NOMO-1 treated with DMSO at 0.1 percent for 48 hours (cell line): ENCODE results near the gene TBX19.

Experiments
- DNase-seq: peaks from one replicate; lab custom pipeline; 2025; ENCODE audit not compliant: unreplicated experiment; lab: John Stamatoyannopoulos, UW

TBX19 gene

GRCh38 chr1:168279253-168279652 lies 1.4 kb upstream of the TBX19 start:
- no peak for DNase-seq

- no peak for DNase-seq
These were observed 1.1 kb downstream of the TBX19 start for GRCh38 chr1:168281603-168282325.

- DNase-seq = no peak
These were observed 4.8 kb downstream of the TBX19 start for GRCh38 chr1:168285521-168285790.

GRCh38 chr1:168285971-168286927 lies 5.6 kb downstream of the TBX19 start:
- no peak for DNase-seq

- peak; percentile 76 for DNase-seq
These were observed 6.6 kb downstream of the TBX19 start for GRCh38 chr1:168287237-168287664.

GRCh38 chr1:168288311-168289052 lies 7.8 kb downstream of the TBX19 start:
- no peak for DNase-seq

GRCh38 chr1:168291222-168291837 lies 10.7 kb downstream of the TBX19 start:
- no peak for DNase-seq

GRCh38 chr1:168293356-168293755 lies 12.7 kb downstream of the TBX19 start:
- DNase-seq = no peak

GRCh38 chr1:168295411-168296114 lies 14.9 kb downstream of the TBX19 start:
- DNase-seq = no peak

GRCh38 chr1:168297019-168297730 lies 16.5 kb downstream of the TBX19 start:
- DNase-seq = no peak

GRCh38 chr1:168298446-168298845 lies 17.8 kb downstream of the TBX19 start:
- DNase-seq = no peak

GRCh38 chr1:168300626-168301025 lies 19.9 kb downstream of the TBX19 start:
- DNase-seq = no peak

GRCh38 chr1:168301664-168302320 lies 21.1 kb downstream of the TBX19 start:
- DNase-seq = no peak

GRCh38 chr1:168303716-168304540 lies 23.3 kb downstream of the TBX19 start:
- no peak for DNase-seq

- no peak for DNase-seq
These were observed 24.2 kb downstream of the TBX19 start for GRCh38 chr1:168304865-168305264.

GRCh38 chr1:168312718-168313604 lies 32.3 kb downstream of the TBX19 start:
- DNase-seq = no peak

GRCh38 chr1:168316142-168316541 lies 35.5 kb downstream of the TBX19 start:
- DNase-seq = no peak

GRCh38 chr1:168317309-168317708 lies 36.6 kb downstream of the TBX19 start:
- DNase-seq = no peak
